Stimulated activated CD8-positive, alpha-beta memory T cell treated with anti-CD3 and anti-CD28 coated beads, Interleukin-12 subunit alpha, Interleukin-12 subunit beta, amount 100 ng/mL, for 1 hour (primary cell): ENCODE results near the gene CTAG1B.
"Not testable (repeated sequence)": the region's sequence is repeated elsewhere in the genome, so short reads cannot be mapped to it uniquely, and the experiment has no call there.

Experiments
- DNase-seq: peaks from one replicate; pipeline ENCODE4 v3.0.0-alpha.2; 2020; ENCODE audit warnings: low read depth

The CTAG1B gene

GRCh38 chrX:154620767-154621414 lies 1.8 kb upstream of the CTAG1B start:
- not testable (repeated sequence) for DNase-seq

GRCh38 chrX:154613586-154613985 lies 5.5 kb downstream of the CTAG1B start:
- not testable (repeated sequence) for DNase-seq

- DNase-seq, result not testable (repeated sequence)
These were observed 7.9 kb downstream of the CTAG1B start for GRCh38 chrX:154611146-154611545.

- not testable (repeated sequence) for DNase-seq
These were observed 10.3 kb downstream of the CTAG1B start for GRCh38 chrX:154608823-154609222.

GRCh38 chrX:154607976-154608375 lies 11.1 kb downstream of the CTAG1B start:
- not testable (repeated sequence) for DNase-seq

- no peak for DNase-seq
These were observed 11.7 kb downstream of the CTAG1B start for GRCh38 chrX:154607370-154607769.

GRCh38 chrX:154605566-154605965 lies 13.5 kb downstream of the CTAG1B start:
- DNase-seq, result no peak

- no peak for DNase-seq
These were observed 15.3 kb downstream of the CTAG1B start for GRCh38 chrX:154603438-154604430.

GRCh38 chrX:154602766-154603437 lies 16.2 kb downstream of the CTAG1B start:
- no peak for DNase-seq

GRCh38 chrX:154602226-154602625 lies 16.9 kb downstream of the CTAG1B start:
- no peak for DNase-seq

- no peak for DNase-seq
These were observed 18.2 kb downstream of the CTAG1B start for GRCh38 chrX:154600759-154601374.

- DNase-seq, result no peak
These were observed 19.6 kb downstream of the CTAG1B start for GRCh38 chrX:154599531-154599930.

GRCh38 chrX:154598656-154599055 lies 20.4 kb downstream of the CTAG1B start:
- no peak for DNase-seq

- no peak for DNase-seq
These were observed 21.9 kb downstream of the CTAG1B start for GRCh38 chrX:154597221-154597620.

GRCh38 chrX:154596290-154596929 lies 22.7 kb downstream of the CTAG1B start:
- DNase-seq, result no peak

- no peak for DNase-seq
These were observed 23.4 kb downstream of the CTAG1B start for GRCh38 chrX:154595559-154596249.

- no peak for DNase-seq
These were observed 24.6 kb downstream of the CTAG1B start for GRCh38 chrX:154594491-154594890.

- DNase-seq, result no peak
These were observed 25.9 kb downstream of the CTAG1B start for GRCh38 chrX:154593201-154593600.

- DNase-seq, result no peak
These were observed 26.6 kb downstream of the CTAG1B start for GRCh38 chrX:154592505-154592904.

- DNase-seq, result not testable (repeated sequence)
These were observed 28.7 kb downstream of the CTAG1B start for GRCh38 chrX:154590415-154590814.
